ENCODE measurements around the gene SSR3. TPM values are rescaled to one million over a fixed set of nuclear protein-coding genes. Genes with fewer than 3 reads are reported as not detected.
"Not testable (repeated sequence)": the region's sequence is repeated elsewhere in the genome, so short reads cannot be mapped to it uniquely, and the experiment has no call there.

SSR3 gene
- total RNA-seq, 1 donor = 420 TPM

GRCh38 chr3:156576651-156577348, 21.9 kb upstream of the SSR3 start:
- no peak for DNase-seq (ENCODE audit: low read depth)
- TF ChIP-seq, protein P1, sequence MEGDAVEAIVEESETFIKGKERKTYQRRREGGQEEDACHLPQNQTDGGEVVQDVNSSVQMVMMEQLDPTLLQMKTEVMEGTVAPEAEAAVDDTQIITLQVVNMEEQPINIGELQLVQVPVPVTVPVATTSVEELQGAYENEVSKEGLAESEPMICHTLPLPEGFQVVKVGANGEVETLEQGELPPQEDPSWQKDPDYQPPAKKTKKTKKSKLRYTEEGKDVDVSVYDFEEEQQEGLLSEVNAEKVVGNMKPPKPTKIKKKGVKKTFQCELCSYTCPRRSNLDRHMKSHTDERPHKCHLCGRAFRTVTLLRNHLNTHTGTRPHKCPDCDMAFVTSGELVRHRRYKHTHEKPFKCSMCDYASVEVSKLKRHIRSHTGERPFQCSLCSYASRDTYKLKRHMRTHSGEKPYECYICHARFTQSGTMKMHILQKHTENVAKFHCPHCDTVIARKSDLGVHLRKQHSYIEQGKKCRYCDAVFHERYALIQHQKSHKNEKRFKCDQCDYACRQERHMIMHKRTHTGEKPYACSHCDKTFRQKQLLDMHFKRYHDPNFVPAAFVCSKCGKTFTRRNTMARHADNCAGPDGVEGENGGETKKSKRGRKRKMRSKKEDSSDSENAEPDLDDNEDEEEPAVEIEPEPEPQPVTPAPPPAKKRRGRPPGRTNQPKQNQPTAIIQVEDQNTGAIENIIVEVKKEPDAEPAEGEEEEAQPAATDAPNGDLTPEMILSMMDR (IDR thresholded peaks at IDR 0.05; ENCODE audit: insufficient read depth, low read length) = no peak
- H3K4me3 ChIP-seq (ENCODE audit: low read depth, low read length) = no peak overlapping the region

DNA sequence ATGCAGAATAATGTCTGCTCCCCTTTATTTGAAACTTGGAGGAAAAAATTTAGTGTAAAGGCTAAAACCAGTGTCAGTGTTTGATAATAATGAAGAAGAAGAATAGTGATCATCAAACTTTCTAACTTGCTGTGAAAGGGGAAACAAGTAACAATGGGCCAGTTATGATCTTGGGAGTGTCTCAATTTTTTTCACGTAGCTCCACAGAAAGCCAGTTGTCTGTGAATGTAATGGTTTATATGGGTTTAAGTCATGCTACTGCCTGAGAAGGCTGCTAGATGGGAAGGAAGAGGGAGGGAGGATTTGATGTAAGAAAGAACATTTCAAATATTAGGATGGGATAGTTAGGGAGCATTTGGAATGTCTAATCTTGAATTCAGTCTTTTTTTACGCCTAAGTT, 21.1 kb upstream of the SSR3 start:
- TF ChIP-seq, protein P1 (IDR thresholded peaks at IDR 0.05; ENCODE audit: insufficient read depth, low read length) = no peak
- no peak overlapping the region for H3K4me3 ChIP-seq (ENCODE audit: low read depth, low read length)

GRCh38 chr3:156575641-156576040, 20.7 kb upstream of the SSR3 start:
- TF ChIP-seq, protein P1 (IDR thresholded peaks at IDR 0.05; ENCODE audit: insufficient read depth, low read length) = no peak
- no peak for DNase-seq (ENCODE audit: low read depth)
- no peak overlapping the region for H3K4me3 ChIP-seq (ENCODE audit: low read depth, low read length)

More for the DNA sequence above, 21.1 kb upstream of the SSR3 start:
- DNase-seq (ENCODE audit: low read depth) = no peak

- not testable (repeated sequence) for DNase-seq (ENCODE audit: low read depth); H3K4me3 ChIP-seq (ENCODE audit: low read depth, low read length)
These were observed 15.0 kb upstream of the SSR3 start for GRCh38 chr3:156569881-156570280.

DNA sequence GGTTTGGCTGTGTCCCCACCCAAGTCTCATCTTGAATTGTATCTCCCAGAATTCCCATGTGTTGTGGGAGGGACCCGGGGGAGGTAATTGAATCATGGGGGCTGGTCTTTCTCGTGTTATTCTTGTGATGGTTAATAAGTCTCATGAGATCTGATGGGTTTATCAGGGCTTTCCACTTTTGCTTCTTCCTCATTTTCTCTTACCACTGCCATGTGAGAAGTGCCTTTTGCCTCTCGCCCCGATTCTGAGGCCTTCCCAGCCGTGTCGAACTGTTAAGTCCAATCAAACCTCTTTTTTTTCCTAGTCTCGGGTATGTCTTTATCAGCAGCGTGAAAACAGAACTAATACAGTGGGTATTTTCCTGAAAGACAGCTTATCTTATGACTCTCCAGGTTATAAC, 14.1 kb upstream of the SSR3 start:
- H3K4me3 ChIP-seq (ENCODE audit: low read depth, low read length) = not testable (repeated sequence)

GRCh38 chr3:156563900-156564682, 9.2 kb upstream of the SSR3 start:
- no peak overlapping the region for H3K4me3 ChIP-seq (ENCODE audit: low read depth, low read length)
- DNase-seq (ENCODE audit: low read depth) = no peak
- TF ChIP-seq, protein P1 (IDR thresholded peaks at IDR 0.05; ENCODE audit: insufficient read depth, low read length) = no peak

More for the DNA sequence above, 14.1 kb upstream of the SSR3 start:
- DNase-seq (ENCODE audit: low read depth) = not testable (repeated sequence)

DNA sequence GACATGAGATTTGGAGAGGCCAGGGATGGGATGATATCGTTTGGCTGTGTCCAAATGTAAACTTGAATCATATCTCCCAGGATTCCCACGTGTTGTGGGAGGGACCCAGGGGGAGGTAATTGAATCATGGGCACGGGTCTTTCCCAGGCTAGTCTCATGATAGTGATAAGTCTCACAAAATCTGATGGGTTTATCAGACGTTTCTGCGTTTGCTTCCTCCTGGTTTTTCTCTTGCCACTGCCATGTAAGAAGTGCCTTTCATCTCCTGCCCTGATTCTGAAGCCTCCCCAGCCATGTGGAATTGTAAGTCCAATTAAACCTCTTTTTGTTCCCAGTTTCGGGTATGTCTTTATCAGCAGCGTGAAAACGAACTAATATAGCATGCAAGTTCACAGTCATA, 7.6 kb upstream of the SSR3 start:
- H3K4me3 ChIP-seq (ENCODE audit: low read depth, low read length); DNase-seq (ENCODE audit: low read depth): not testable (repeated sequence)

DNA sequence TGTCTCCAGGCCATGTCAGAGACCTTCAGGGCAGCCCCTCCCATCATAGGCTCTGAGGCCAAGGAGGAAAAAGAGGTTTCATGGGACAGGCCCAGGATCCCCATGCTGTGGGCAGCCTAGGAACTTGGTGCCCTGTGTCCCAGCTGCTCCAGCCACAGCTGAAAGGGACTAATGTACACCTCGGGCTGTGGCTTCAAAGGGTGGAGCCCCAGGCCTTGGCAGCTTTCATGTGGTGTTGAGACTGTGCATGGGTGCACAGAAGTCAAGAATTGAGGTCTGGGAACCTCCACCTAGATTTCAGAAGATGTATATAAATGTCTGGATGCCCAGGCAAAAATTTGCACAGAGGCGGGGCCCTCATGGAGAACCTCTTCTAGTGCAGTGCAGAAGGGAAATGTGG, 6.6 kb upstream of the SSR3 start:
- DNase-seq (ENCODE audit: low read depth) = no peak
- no peak overlapping the region for H3K4me3 ChIP-seq (ENCODE audit: low read depth, low read length)
- TF ChIP-seq, protein P1 (IDR thresholded peaks at IDR 0.05; ENCODE audit: insufficient read depth, low read length) = no peak

Measured in fibroblast of the aortic adventitia (primary cell).